GM21717 (cell line): ENCODE results near the gene HDAC4.

Source experiments
- ATAC-seq: cut with Tn5 transposase; IDR thresholded peaks from one replicate; pipeline ENCODE4 v1.9.1; 2021; ENCODE audit warnings: mild to moderate bottlenecking, moderate library complexity; ENCODE audit not compliant: unreplicated experiment

Gene HDAC4

DNA sequence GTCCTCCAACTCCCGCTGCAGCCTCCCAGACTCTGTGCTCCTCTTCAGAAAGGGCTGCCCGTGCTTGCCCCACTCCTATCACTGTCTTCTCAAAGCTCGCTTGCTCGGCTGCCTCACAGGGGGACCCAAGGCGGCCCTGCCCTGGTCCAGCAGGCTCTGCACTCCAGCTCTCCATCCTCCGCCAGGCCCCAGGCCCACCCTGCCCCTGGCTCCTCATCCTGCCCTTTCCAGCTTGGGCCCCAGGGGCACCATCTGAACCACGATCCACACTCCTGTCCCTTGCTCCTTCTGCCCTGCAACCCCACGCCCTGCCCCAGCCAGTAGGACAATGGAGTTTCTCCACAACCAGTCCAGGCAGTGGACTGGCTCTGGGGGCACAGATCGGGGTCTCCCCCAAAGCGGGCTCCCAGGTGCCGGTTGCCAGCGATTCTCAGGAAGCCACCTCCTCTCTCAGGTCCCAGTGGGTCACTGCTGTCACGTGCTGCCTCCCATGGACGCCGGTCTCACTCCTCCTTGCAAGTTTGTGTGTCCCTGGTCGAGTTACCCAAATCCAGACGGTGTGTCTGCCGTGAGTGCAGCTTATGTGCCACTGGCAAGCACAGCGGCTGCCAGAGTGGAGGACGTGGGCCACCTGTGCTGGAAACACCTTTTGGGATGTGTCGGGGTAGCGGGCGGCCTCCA lies 238.5 kb downstream of the HDAC4 start:
- no peak for ATAC-seq

DNA sequence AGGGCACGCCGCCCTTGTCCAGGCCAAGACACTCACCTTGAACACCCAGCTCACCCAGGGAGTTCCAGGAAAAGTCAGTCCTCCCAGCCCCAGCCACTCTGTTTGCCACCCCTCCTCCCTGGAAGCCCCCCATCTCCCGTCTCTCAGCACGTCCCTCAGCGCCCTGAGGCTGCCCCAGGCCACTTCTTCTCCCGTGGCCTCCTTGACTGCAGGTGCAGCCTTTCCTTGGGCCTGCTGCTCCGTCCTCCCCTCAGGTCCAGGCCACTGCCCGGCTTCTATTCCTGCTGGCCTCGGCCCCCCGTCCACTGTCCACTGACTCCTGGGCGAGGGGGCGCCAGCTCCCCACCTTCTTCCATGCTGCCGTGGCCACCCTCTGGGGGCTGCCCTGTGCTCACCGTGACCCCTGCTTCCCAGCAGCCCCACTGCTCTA lies 239.1 kb downstream of the HDAC4 start:
- ATAC-seq: no peak

DNA sequence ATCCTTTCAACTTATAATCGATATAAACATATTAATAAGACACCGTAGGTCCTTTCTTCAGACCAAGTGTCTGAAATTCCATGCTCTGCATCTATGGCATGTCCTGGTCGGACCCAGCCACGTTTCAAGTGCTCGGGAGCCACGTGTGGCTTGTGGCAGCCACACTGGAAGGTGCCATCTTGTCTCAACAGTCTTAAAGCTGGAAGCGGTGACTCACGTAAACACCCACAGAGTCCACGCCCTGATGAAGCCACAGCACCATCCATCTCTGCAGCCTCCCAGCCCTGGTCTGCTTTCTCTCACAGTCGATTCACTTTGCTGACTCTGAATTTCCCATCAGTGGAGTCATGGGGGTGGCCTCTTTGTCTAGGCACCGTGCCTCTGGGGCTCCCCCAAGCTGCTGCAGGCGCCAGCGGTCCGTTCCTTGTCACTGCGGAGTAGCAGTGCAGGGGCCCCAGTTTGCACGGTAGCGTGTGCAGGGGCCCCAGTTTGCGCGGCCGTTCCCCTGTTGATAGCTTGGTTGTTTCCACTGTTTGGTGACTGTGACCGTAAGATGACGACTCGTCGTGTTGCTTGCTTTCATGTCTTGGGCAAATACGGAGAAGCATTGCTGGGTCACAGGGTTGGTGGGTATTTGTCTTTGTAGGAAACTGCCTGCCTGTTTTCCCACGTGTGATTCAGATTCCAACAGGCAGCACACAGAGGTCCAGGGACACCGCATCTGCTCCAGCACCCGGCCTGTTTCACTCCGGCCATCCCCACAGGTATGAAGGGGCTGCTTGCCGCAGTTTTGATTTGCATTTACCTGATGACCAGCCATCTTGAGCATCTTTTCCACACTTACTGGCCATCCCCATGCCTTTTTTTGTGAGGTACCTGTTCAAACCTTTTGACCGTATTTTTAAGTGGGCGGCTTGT lies 240.3 kb downstream of the HDAC4 start:
- no peak for ATAC-seq

DNA sequence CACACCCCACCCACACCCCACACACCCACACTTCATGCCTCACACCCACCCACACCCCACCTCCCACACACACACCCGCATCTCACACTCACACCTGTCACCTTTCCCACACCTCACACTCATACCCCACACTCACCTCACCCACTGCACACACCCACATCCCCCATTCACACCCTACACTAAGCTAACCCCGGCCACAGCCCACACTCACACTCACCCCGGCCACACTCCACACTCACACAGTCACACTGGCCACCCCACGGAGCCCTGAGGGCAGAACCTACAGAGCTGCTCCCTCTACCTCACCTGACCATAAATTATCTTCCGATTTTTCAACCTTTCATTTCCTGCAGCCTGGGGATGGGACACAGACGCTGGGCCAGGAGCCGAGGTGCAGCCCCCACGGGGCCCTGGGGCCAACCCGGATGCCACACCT lies 241.3 kb downstream of the HDAC4 start:
- ATAC-seq: no peak

DNA sequence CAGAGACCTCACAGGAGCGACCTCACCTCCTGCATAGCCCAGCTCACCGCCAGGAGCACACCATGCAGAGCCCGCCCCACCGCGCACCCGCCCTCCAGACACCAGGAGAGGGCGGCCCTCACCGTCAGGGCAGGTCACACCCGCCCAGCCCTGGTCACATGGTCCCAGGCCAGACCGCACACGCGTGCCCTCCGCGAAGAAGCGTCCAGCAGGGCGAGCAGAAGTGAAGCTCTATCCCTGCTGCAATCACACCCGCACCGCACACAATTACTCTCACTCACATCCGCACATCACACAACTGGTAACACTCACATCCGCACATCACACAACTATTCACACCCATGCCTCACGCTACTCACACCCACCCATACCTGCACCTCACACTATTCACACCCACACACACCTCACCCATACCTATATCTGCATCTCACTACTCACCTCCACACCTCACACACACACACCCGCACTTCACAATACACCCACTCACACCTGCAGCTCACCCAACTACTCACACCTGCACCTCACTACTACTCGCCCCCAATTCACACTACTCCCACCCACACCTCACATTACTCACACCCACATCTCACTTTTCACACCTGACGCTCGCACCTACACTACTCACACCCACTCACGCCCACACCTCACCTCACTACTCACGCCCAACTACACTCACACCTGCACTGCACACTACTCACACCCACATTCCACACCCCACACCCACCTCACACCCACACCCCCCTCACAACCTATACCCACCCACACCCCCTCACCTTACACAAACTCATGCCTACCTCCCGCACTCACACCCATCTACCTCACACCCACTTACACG lies 242.0 kb downstream of the HDAC4 start:
- no peak for ATAC-seq

DNA sequence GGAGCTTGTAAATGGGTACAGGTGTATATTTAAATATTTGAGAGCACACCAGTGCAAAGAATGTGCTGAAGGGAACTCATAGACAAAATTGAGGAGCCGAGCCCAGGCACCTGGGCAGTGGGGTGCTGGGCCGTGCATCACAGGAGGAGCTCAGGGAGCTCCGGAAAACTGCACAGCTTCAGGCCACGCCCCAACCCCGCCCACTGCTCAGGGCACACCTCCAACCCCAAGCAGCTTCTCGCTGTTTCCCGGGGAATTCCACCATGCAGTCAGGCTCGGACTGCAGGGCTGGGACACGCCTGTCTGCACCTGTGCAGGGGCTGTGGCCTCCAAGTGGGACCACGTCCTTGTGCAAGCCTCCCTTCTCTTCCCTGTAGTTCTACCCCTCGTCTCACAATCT lies 243.0 kb downstream of the HDAC4 start:
- ATAC-seq: no peak

DNA sequence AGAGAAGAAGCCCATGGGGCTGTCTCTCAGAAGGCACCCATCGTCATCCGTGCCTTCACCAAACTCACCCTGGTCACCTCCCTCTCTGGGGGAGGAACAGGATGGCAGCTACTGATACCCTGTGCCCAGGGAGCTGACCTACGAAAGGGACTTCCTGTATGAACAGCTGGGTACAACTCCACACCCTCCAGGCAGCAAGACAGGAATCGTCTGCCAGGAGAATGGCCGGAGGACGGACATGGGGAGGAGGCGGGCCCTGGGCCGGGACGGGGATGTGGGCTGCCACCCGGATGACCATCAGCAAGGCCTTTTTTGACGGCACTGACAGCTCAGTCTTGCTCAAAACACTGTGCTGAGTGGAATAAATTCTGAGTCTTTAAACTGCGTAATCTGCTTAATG lies 243.6 kb downstream of the HDAC4 start:
- ATAC-seq: no peak

DNA sequence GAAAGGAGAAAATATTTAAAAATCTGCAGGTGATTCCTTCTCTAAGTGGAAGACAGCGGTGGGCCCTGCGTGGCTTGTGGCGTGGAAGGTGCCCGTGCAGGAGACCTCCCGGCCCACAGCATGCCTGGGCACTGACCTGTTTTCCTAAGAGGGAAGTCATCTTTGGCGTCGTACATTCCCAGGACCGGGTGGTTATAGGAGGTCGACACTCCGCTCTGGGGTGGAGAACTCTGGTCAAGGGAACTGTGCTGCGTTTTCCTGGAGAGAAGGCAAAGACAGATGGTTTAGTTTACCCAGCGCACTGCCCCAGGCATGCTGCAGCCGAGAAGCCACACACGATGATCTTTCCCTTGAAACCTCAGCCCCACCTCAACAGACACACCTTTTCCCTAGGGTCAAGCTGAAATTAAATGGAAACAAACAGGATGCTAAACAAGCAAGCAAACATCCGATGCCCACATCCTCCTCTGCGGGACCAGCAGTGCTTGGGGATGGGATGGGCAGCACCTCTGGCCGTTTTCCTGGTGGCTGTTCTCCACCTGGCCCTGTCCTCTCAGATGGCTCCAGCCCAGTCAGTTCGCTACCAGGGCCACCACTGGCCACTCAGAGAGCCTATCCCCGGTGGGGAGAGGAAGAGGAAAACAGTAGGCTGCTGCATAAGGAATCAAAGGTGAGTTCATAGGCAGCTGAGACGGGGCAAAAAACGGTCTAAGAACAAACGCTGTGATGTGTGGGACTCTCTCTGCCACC lies 244.1 kb downstream of the HDAC4 start:
- no peak for ATAC-seq

DNA sequence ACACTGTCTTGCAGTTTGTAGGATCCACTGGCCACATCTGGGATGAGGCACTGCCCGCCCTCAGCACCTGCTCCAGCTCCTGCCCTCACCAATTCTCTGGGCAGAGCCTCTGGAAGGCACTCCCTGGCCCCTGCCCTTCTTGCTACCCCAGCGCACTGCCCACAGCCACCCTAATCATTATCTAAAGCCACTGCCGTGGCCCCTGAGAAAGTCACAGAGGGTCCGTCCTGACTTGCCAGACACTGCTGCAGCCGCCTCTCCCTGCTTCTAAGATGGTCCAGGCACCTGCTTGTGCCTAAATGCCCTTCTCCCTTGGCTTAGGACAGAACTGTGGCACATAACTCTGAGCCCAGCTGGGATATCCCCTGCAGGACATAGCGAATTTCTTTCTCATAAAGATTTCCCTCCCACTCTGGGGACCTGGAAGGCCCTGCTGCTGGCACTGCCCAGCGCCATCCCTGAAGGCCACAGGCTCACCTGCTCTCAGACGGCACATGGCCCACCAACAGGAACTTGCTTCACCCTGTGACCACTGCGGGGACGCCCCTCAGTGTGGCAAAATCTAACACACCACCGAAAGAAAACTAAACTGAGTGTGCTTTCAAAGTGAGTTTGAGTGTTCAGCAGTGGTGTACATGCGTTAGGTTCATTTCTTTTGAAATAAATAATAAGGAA lies 244.9 kb downstream of the HDAC4 start:
- no peak for ATAC-seq

DNA sequence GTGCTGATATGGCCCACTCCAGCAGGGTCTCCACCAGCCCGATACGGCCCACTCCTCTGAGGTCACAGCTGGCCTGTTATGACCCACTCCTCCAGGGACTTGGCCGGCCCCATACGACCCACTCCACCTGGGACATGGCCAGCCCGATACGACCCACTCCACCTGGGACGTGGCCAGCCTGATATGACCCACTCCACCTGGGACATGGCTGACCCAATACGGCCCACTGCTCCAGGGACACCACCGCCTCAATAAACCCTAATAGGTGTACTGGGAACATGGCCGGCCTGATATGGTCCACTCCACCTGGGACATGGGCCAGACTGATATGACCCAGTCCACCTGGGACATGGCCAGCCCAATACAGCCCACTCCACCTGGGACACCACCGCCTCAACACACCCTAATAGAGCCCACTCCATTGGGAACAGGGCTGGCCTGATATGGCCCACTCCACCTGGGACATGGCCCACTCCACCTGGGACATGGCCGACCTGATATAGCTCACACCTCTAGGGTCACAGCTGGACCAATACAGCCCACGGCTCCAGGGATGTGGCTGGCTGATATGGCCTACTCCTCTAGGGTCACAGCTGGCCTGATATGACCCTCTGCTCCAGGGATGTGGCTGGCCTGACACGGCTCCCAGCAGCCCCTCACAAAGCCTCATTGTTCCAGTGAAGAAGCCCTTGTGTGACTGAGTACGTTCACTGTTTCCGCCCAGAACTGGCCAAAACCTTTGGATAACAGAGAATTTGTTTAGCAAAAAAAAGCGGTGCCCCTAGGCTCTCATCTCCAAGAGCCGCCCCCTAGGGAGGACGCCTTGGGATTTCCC lies 245.6 kb downstream of the HDAC4 start:
- no peak for ATAC-seq

DNA sequence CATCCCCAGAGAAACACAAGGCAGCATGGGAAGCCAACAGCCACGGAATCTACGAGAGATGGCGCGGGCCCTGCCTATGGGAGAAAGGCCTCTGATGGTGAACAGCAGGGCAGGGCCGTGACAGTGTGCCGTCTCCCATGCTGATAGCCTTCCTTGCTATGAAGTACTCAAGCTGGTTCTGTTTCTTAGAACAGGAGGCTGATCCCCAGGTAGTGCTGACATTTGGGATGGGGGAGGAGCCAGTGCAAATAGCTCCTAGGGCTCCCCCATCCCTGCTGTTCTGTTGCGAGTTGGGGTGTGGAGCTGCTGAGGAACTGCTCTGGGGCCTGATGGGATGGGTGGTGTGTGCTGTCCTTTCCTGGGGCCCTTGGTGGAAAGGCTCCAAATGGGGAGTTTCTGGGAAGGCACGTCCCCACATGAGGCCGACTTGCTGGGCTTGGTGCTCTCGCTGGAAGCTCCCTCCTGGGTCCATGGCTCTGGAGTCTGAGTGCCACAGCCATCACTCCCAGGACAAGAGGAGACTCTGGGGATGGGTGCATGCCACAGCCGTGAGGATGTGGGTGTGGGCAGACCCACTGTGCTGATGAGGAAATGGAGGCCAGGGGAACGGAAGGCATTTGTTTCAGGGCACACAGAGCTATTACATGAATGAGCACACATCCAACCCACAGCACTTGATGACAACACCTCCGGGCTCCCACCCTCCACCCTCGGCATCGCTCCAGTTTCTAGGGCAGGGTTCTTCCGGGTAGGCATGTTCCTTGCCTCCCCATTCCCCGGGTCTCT lies 246.8 kb downstream of the HDAC4 start:
- ATAC-seq: no peak

DNA sequence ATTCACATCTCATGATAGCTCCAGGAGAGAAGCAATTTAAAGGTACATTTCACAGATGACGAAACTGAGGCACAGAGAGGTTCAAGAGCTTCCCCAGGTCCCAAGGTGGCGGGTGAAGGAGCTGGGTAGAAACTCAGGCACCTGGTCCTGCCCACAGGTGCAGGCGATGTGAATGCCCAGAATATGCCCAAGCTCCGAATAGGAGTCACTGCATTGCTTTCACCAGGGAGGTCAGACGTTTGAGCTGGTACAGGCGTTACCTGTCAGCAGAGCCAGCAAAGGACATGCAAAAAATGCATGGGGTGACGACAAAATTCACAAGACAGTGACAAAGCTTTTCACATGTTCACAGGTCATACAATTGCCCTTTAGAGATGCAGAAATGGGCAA lies 247.9 kb downstream of the HDAC4 start:
- ATAC-seq: no peak

DNA sequence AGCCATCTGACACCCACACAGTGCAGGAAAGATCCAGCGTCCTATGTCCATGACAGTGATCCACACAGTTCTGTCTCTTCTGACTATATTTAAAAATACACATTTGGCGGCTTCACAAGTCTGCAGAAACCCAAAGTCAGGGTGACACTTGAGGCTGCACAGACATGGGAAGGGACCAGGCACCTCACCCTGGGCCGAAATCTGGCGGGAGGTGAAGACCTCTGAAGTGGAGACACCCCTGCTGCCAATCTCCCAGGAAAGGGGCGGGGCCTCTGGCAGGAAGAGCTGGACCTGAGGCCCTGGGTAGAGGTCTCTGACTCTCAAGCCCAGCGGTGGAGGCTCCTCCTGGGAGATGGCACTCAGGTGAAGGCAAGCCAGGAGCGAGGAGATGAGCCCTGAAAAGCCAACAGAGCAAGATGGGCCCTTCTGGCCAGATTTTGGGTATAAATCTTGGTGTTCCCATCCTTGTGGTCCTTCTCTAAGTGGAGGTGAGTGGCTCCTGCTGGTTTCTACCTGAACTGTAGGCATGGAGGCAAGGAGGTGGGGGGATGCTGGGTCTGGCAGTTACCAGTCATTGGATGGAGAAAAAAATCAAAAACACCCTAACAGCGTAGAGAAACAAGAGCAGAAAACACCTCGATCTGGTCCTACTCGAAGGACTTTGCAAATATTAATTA lies 248.4 kb downstream of the HDAC4 start:
- no peak for ATAC-seq

DNA sequence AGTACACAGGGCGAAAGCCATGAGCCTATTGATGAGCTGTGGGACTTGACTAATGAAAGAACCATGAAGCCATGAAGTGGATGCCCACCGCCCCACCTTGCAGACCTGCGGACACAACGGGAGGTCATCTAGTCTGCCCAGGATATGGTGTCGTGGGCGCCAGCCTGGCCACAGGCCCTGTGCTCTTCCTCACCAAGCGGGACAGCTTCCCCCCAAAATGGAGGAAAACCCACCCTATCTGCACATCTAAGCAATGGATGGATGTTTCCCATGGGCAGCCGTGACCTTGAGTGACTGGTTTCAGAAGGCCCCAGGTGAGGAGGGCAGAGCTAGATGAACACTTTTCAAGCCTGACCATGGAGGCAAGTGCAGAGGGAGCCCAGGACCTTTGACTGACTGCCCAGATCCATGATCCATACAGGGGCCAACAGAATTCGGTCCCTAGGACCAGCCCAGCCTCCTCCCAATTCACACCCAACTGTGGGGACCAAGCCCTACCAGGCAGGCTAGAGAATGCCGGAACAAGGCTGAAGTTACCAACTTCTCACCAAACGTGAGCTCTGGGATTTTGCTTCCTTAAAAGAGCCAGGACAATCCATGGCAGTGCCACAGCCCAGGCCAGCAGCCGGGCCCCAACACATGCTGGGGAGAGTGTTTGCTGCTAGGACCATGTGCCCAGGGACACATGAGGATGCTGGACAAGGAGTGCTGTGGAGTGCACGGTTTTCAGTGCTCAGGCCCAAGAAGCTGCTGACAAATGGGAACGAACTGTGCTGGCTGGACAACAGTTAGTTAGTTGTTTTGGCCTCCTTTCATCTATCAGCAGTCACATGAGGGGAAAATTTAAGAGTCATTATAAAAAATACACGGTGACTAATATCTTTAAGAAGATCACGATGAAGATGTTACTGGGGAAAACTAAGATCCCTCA lies 249.4 kb downstream of the HDAC4 start:
- ATAC-seq: no peak

DNA sequence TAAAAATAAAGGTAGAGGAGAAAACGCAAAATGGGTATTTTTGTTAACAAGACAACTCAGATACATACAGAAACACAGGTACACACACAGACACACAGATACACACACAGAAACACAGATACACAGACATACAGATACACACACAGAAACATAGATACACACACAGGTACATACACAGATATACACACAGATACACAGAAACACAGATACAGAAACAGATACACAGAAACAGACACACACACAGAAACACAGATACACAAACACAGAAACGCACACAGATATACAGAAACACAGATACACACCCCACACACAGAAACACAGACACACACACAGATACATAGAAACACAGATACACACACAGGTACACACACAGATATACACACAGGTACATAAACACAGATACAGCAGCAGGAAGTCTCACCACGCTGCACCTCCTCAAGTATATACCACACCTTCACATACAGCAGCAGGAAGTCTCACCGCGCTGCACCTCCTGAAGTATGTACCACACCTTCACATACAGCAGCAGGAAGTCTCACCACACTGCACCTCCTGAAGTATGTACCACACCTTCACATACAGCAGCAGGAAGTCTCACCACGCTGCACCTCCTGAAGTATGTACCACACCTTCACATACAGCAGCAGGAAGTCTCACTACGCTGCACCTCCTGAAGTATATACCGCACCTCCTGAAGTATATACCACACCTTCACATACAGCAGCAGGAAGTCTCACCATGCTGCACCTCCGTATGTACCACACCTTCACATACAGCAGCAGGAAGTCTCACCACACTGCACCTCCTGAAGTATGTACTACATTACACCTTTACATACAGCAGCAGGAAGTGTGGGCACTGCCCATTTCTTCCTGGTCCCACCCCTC lies 250.5 kb downstream of the HDAC4 start:
- no peak for ATAC-seq

DNA sequence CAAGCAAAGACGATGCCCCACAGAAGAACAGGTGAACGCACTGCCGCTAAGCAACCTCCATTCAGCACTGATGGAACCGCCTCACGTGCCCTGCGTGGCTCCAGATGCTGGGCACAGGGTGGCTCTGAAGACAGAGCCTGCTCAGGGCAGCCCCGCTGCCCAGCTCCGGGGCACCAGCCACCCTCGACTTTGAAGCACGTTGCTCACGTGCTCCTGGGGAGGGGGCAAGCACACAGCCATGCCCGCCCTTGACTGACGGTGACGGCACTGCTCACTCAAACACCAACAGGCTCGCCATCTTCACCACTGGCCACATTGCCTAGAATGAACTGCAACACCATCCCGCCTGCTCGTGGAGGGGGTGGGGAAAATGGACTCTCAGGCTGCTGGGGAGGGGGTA lies 251.3 kb downstream of the HDAC4 start:
- no peak for ATAC-seq
